Measurements from ENCODE around the gene ADAR. TPM values are rescaled to one million over a fixed set of nuclear protein-coding genes. Genes with fewer than 3 reads are reported as not detected.

Gene ADAR
- polyA plus RNA-seq, 1 experiment: 143 TPM

DNA sequence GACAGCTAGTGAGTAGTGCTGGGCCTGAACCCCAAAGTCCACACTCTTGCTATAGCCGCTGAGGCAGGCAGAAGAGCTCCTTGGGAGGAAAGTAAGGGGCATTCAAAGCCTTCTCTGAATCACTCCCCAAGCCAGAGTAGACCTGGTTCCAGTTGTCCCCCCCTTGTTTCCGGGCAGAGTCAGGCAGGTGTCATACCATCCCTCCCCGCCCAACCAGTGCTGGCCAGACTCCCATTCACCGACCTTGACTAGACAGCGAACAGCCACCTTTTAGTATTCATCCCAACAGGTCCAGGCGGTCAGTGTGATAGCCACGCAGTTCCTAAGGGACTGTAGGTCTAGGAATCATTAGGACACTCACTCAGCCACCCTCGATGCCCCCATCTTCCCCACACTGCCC is 28.6 kb downstream of the ADAR start:
- no peak for DNase-seq (ENCODE audit: low read depth)
- Histone ChIP-seq H3K27me3 (ENCODE audit: control insufficient read depth, insufficient read depth, low read length) (no peaks in the 10 kb centered on the region), H3K4me3 (ENCODE audit: low read depth, low read length) (no peak overlapping the region), H3K36me3 (ENCODE audit: control insufficient read depth, insufficient read depth, low read length) (peaks cover 28% of the 10 kb centered on the region)
- ChIA-PET CTCF (interaction anchor here (1.0 to 1.3 kb wide), 2 partner anchors 16 to 20 kb away, joined by 4 read pairs; no protein-coding TSS in a partner anchor), POLR2A (no interaction called here)
- TF ChIP-seq, protein P1, sequence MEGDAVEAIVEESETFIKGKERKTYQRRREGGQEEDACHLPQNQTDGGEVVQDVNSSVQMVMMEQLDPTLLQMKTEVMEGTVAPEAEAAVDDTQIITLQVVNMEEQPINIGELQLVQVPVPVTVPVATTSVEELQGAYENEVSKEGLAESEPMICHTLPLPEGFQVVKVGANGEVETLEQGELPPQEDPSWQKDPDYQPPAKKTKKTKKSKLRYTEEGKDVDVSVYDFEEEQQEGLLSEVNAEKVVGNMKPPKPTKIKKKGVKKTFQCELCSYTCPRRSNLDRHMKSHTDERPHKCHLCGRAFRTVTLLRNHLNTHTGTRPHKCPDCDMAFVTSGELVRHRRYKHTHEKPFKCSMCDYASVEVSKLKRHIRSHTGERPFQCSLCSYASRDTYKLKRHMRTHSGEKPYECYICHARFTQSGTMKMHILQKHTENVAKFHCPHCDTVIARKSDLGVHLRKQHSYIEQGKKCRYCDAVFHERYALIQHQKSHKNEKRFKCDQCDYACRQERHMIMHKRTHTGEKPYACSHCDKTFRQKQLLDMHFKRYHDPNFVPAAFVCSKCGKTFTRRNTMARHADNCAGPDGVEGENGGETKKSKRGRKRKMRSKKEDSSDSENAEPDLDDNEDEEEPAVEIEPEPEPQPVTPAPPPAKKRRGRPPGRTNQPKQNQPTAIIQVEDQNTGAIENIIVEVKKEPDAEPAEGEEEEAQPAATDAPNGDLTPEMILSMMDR (IDR thresholded peaks at IDR 0.05; ENCODE audit: insufficient read depth, low read depth, low read length): no peak

DNA sequence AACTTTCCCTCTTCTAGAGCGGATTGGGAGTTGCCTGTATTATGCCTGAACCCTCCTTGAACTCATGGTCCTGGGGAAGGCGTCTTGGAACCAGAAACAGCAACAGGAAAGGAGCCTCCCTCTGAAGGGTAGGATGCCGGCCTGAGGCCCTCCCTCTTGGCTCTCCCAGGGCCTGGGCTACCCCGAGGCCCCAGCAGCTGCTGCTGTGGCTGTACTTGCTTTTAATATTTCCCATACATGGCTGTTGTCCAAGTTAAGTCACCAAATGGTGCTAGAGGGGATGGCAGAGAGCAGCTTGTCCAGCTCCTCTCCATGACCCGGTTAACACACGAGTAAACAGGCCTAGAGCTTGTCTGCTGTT is 29.9 kb downstream of the ADAR start:
- Histone ChIP-seq H3K36me3 (ENCODE audit: control insufficient read depth, insufficient read depth, low read length) (peaks cover 23% of the 10 kb centered on the region), H3K4me3 (ENCODE audit: low read depth, low read length) (no peak overlapping the region), H3K27me3 (ENCODE audit: control insufficient read depth, insufficient read depth, low read length) (no peaks in the 10 kb centered on the region)
- ChIA-PET CTCF (interaction anchor here (1.3 kb wide), 1 partner anchor 18 kb away, joined by 4 read pairs; no protein-coding TSS in a partner anchor), POLR2A (no interaction called here)
- TF ChIP-seq, protein P1 (IDR thresholded peaks at IDR 0.05; ENCODE audit: insufficient read depth, low read depth, low read length): no peak
- no peak for DNase-seq (ENCODE audit: low read depth)

DNA sequence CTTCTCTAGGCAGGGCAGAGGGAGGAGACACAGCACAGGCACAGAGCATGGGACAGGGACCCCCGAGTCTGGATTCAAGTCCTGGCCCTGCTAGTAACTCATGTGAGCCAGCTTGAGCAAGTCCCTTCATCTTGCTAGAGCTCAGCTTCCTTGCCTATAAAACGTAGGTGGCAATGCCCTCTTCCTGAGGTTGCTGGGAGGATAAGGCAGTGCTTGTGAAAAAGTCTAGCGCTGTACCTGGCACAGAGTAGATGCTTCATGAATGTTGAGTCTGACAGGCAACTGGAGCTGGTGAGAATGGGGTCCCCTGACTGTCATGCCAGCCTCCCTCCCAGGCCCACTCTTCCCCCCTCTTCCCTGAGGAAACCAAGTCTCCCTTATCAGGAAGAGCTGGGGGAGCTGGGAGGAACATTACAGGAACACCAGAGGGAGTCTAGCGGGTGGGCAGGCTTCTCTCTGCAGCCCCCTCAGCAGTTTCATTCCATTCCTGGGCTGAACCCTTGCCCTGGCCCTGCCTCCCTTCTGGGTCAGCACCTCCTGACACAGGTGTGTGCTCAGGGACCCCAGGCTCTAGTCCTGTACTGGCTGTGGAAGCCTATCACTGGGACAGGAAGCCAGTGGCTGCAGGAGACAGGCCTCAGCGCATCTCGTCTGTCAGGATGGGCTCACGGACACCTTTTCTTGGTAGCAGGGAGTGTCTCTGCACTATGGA is 30.5 kb downstream of the ADAR start:
- no peak for DNase-seq (ENCODE audit: low read depth)
- Histone ChIP-seq H3K27me3 (ENCODE audit: control insufficient read depth, insufficient read depth, low read length) (no peaks in the 10 kb centered on the region), H3K4me3 (ENCODE audit: low read depth, low read length) (no peak overlapping the region), H3K36me3 (ENCODE audit: control insufficient read depth, insufficient read depth, low read length) (peaks cover 19% of the 10 kb centered on the region)
- TF ChIP-seq, protein P1 (IDR thresholded peaks at IDR 0.05; ENCODE audit: insufficient read depth, low read depth, low read length): no peak
- ChIA-PET POLR2A (interaction anchor here (0.6 kb wide), 1 partner anchor 108 kb away, joined by 7 read pairs; no protein-coding TSS in a partner anchor), CTCF (interaction anchor here (1.0 to 2.9 kb wide), 3 partner anchors 15 to 301 kb away, joined by 3 to 12 read pairs (median 4); no protein-coding TSS in a partner anchor)

DNA sequence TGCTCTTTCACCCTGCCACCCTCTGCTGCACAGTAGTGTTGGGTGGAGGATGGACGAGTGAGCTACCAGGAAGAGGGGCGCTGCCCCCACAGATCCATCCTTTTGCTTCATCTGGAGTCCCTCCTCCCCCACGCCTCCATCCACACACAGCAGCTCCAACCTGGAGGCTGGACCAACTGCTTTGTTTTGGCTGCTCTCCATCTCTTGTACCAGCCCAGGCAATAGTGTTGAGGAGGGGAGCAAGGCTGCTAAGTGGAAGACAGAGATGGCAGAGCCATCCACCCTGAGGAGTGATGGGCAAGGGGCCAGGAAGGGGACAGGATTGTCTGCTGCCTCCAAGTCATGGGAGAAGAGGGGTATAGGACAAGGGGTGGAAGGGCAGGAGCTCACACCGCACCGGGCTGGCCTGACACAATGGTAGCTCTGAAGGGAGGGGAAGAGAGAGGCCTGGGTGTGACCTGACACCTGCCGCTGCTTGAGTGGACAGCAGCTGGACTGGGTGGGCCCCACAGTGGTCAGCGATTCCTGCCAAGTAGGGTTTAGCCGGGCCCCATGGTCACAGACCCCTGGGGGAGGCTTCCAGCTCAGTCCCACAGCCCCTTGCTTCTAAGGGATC is 31.9 kb downstream of the ADAR start:
- Histone ChIP-seq H3K4me3 (ENCODE audit: low read depth, low read length) (no peak overlapping the region), H3K27me3 (ENCODE audit: control insufficient read depth, insufficient read depth, low read length) (no peaks in the 10 kb centered on the region; the same call in 1 of the 2 replicates), H3K36me3 (ENCODE audit: control insufficient read depth, insufficient read depth, low read length) (peaks cover 14% of the 10 kb centered on the region)
- no peak for DNase-seq (ENCODE audit: low read depth)
- TF ChIP-seq, protein P1 (IDR thresholded peaks at IDR 0.05; ENCODE audit: insufficient read depth, low read depth, low read length): no peak
- POLR2A ChIA-PET: no interaction called here
- CTCF ChIA-PET: interaction anchor here (0.6 to 2.9 kb wide), 6 partner anchors 10 to 368 kb away, joined by 3 to 12 read pairs (median 3); no protein-coding TSS in a partner anchor
